Calu3 (cell line): Measurements from ENCODE around the gene RAD51B. TPM values are rescaled to one million over a fixed set of nuclear protein-coding genes. Genes with fewer than 3 reads are reported as not detected.

Experiments
- BruUV-seq: library from RNA; stranded (reverse); fragments of 400-500 nt; replicated peaks from 2 replicates; lab custom pipeline; 2021; lab: Mats Ljungman, UMichigan
- CTCF ChIA-PET: fragments of 300-600 bp; sonication (Branson Sonifier 250); formaldehyde crosslinking; loops from one replicate; lab custom pipeline; 2022; ENCODE audit warnings: antibody characterized with exemption; lab: Charles Lee
- DNase-seq: peaks from one replicate; pipeline ENCODE4 v3.0.0; 2022
- H3K27ac Mint-ChIP-seq: one replicate; pipeline ENCODE4 v1.8.0; 2022; ENCODE audit warnings: mixed read lengths; ENCODE audit not compliant: unreplicated experiment
- H3K27me3 Mint-ChIP-seq: one replicate; pipeline ENCODE4 v1.8.0; 2022; ENCODE audit warnings: mixed read lengths; ENCODE audit not compliant: unreplicated experiment
- H3K36me3 Mint-ChIP-seq: one replicate; pipeline ENCODE4 v1.8.0; 2022; ENCODE audit warnings: mild to moderate bottlenecking, moderate library complexity, mixed read lengths; ENCODE audit not compliant: insufficient read depth, unreplicated experiment
- H3K4me1 Mint-ChIP-seq: one replicate; pipeline ENCODE4 v1.8.0; 2022; ENCODE audit warnings: mild to moderate bottlenecking, low read depth, mixed read lengths; ENCODE audit not compliant: unreplicated experiment
- H3K4me3 Mint-ChIP-seq: one replicate; pipeline ENCODE4 v1.8.0; 2022; ENCODE audit warnings: mild to moderate bottlenecking, low read depth, moderate library complexity, mixed read lengths; ENCODE audit not compliant: unreplicated experiment
- H3K9me3 Mint-ChIP-seq: one replicate; pipeline ENCODE4 v1.8.0; 2022; ENCODE audit warnings: low read depth, mixed read lengths; ENCODE audit not compliant: unreplicated experiment
- intact Hi-C: fragments of 100-400 bp; cut with micrococcal nuclease; formaldehyde crosslinking; loops from one replicate; pipeline ENCODE4 v1.10.0; 2022; ENCODE audit not compliant: unreplicated experiment
- total RNA-seq: library from RNA; stranded (reverse); gene quantifications from 2 replicates; pipeline ENCODE4 v1.2.3, GENCODE V29; 2022
- TF ChIP-seq, protein P1 (sequence below): fragments of 200-600 bp; IDR thresholded peaks from one replicate; pipeline ENCODE4 v1.8.0; 2022; ENCODE audit warnings: antibody characterized with exemption; ENCODE audit not compliant: unreplicated experiment

Gene RAD51B
- total RNA-seq, 1 experiment from 2014 or later = 24.7 TPM

DNA sequence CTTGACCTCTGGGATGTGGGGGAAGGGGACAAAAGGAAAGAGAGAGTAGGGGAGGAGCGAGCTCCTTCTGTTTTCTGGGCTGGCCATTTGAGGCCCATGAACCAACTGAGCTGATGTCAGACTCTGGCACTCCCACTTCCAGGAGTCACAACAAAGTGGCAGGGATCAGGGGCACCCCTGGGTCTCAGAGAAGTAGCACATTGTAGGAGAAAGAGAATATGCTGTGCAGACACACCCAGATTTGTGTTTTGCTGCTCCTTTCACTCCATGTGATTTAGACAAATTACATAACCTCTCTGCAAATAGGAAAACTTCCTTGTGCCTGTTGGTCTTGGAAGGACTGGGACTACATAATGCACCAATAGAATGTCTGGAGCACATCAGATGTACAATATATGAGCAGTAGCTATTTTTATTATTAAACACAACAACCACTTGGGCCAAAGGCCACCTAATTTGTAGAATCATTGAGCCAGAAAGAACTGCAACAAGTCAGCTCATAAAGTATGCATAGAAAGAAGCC, 707.8 kb downstream of the RAD51B start:
- H3K27ac Mint-ChIP-seq = peak overlapping the region; percentile 71
- TF ChIP-seq, protein P1, sequence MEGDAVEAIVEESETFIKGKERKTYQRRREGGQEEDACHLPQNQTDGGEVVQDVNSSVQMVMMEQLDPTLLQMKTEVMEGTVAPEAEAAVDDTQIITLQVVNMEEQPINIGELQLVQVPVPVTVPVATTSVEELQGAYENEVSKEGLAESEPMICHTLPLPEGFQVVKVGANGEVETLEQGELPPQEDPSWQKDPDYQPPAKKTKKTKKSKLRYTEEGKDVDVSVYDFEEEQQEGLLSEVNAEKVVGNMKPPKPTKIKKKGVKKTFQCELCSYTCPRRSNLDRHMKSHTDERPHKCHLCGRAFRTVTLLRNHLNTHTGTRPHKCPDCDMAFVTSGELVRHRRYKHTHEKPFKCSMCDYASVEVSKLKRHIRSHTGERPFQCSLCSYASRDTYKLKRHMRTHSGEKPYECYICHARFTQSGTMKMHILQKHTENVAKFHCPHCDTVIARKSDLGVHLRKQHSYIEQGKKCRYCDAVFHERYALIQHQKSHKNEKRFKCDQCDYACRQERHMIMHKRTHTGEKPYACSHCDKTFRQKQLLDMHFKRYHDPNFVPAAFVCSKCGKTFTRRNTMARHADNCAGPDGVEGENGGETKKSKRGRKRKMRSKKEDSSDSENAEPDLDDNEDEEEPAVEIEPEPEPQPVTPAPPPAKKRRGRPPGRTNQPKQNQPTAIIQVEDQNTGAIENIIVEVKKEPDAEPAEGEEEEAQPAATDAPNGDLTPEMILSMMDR = no peak
- peaks cover 3% of the 10 kb centered on the region for H3K9me3 Mint-ChIP-seq
- intact Hi-C loops = loop anchor here (5.0 to 10.0 kb wide), 3 partner anchors 127 to 255 kb away; no protein-coding TSS in a partner anchor
- no peaks in the 10 kb centered on the region for H3K27me3 Mint-ChIP-seq
- H3K4me1 Mint-ChIP-seq = peaks cover 23% of the 10 kb centered on the region
- DNase-seq = peak; percentile 55
- BruUV-seq = no TSS peak
- H3K4me3 Mint-ChIP-seq = no peak overlapping the region
- CTCF ChIA-PET = interaction anchor here (0.7 to 1.0 kb wide), 2 partner anchors 20 to 59 kb away, joined by 3 read pairs; no protein-coding TSS in a partner anchor
- peaks cover 3% of the 10 kb centered on the region for H3K36me3 Mint-ChIP-seq

- no TSS peak for BruUV-seq
- Mint-ChIP-seq H3K27me3 (no peaks in the 10 kb centered on the region), H3K4me3 (no peak overlapping the region), H3K4me1 (peaks cover 19% of the 10 kb centered on the region), H3K27ac (peak overlapping the region; percentile 71), H3K9me3 (peaks cover 3% of the 10 kb centered on the region), H3K36me3 (peaks cover 2% of the 10 kb centered on the region)
- no peak for DNase-seq
- TF ChIP-seq, protein P1 = no peak
- intact Hi-C loops = loop anchor here (5.0 to 10.0 kb wide), 3 partner anchors 127 to 254 kb away; no protein-coding TSS in a partner anchor
- CTCF ChIA-PET = interaction anchor here (0.7 to 0.9 kb wide), 2 partner anchors 21 to 154 kb away, joined by 3 to 4 read pairs; no protein-coding TSS in a partner anchor
These were observed 708.6 kb downstream of the RAD51B start for GRCh38 chr14:68528040-68528687.

GRCh38 chr14:68530443-68530842, 710.9 kb downstream of the RAD51B start:
- CTCF ChIA-PET = interaction anchor here (0.7 kb wide), 4 partner anchors 46 to 412 kb away, joined by 4 to 8 read pairs (median 4); no protein-coding TSS in a partner anchor
- Mint-ChIP-seq H3K36me3 (no peaks in the 10 kb centered on the region), H3K4me1 (peaks cover 34% of the 10 kb centered on the region), H3K9me3 (peaks cover 8% of the 10 kb centered on the region), H3K4me3 (no peak overlapping the region), H3K27me3 (no peaks in the 10 kb centered on the region), H3K27ac (no peak overlapping the region)
- DNase-seq = no peak
- intact Hi-C loops = loop anchor here (2.0 kb wide), 1 partner anchor 14 kb away; no protein-coding TSS in a partner anchor
- no TSS peak for BruUV-seq
- TF ChIP-seq, protein P1 = no peak

DNA sequence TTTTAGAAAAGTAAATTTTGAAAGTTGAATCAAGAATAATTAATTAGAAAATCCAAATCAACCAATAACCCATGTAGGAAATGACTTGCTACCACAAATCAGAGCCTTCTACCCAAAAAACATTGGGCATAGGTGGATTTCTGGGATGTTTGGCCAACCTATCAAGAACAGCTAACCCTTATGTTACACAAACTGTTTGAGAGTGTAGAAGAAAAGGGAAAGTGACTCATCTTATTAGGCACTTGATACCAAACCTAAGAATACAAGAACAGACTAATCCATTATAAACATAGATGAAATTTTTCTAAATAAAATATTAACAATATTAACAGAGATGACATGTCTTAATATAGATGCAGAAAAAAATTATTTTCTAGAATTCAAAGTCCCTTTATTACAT, 712.9 kb downstream of the RAD51B start:
- TF ChIP-seq, protein P1 = no peak
- DNase-seq = no peak
- H3K36me3 Mint-ChIP-seq = no peaks in the 10 kb centered on the region
- no TSS peak for BruUV-seq
- no peaks in the 10 kb centered on the region for H3K27me3 Mint-ChIP-seq
- H3K9me3 Mint-ChIP-seq = peaks cover 8% of the 10 kb centered on the region
- no peak overlapping the region for H3K4me3 Mint-ChIP-seq
- no peak overlapping the region for H3K27ac Mint-ChIP-seq
- CTCF ChIA-PET = interaction anchor here (0.5 kb wide), 1 partner anchor 588 kb away, joined by 3 read pairs; no protein-coding TSS in a partner anchor
- H3K4me1 Mint-ChIP-seq = peaks cover 26% of the 10 kb centered on the region
- intact Hi-C loops = no loop called here
